Cardiac fibroblast (primary cell): ENCODE results near the gene DDX56.
A peak's percentile ranks its signal among the peaks of the same experiment; 100 is the strongest.

ENCODE experiments used
- DNase-seq, 2 donors: peaks; one replicate each; pipeline versions ENCODE4 v3.0.0 to v3.0.0-alpha.2; 2010; ENCODE audit warnings: low read depth in 2 of 2
- H3K4me3 ChIP-seq, 2 donors: replicated peaks in 1 of 2; 1 replicate in 1 of 2; 2 replicates in 1 of 2; pipeline ENCODE4 v1.5.1; 2011; ENCODE audit warnings: low read depth in 2 of 2, low read length in 2 of 2, mild to moderate bottlenecking in 2 of 2, moderate library complexity in 1 of 2
- CTCF ChIP-seq: IDR thresholded peaks from one replicate; pipeline ENCODE4 v1.5.1; 2011; ENCODE audit warnings: low read depth, mild to moderate bottlenecking, low read length, inconsistent platforms

The DDX56 gene

GRCh38 chr7:44534501-44534900 is 39.2 kb downstream of the DDX56 start:
- peak; percentile 30 to 36 for DNase-seq

GRCh38 chr7:44534087-44534486 is 39.6 kb downstream of the DDX56 start:
- no peak for TF ChIP-seq CTCF
- DNase-seq, result no peak
- no peak overlapping the region for H3K4me3 ChIP-seq

More at GRCh38 chr7:44534501-44534900, 39.2 kb downstream of the DDX56 start:
- peak; percentile 67 for TF ChIP-seq CTCF
- no peak overlapping the region for H3K4me3 ChIP-seq

- peak in 1 of 2 donors; percentile 41 for DNase-seq
- TF ChIP-seq CTCF, result no peak
- no peak overlapping the region for H3K4me3 ChIP-seq
Measured at GRCh38 chr7:44533301-44534055, 40.2 kb downstream of the DDX56 start.

- H3K4me3 ChIP-seq, result no peak overlapping the region
- no peak for TF ChIP-seq CTCF
- DNase-seq, result no peak
Measured at GRCh38 chr7:44531421-44532380, 42.0 kb downstream of the DDX56 start.

GRCh38 chr7:44530990-44531389 is 42.7 kb downstream of the DDX56 start:
- DNase-seq, result no peak
- no peak overlapping the region for H3K4me3 ChIP-seq
- TF ChIP-seq CTCF, result no peak

GRCh38 chr7:44524811-44525388 is 48.8 kb downstream of the DDX56 start:
- DNase-seq, result no peak
- TF ChIP-seq CTCF, result no peak
- no peak overlapping the region for H3K4me3 ChIP-seq
